ENCODE data around the gene FKBP11. TPM values are rescaled to one million over a fixed set of nuclear protein-coding genes. Genes with fewer than 3 reads are reported as not detected.
"Not testable (repeated sequence)": the region's sequence is repeated elsewhere in the genome, so short reads cannot be mapped to it uniquely, and the experiment has no call there.

FKBP11 gene
- total RNA-seq, 6 donors from 2014 or later: 9.4 to 31.9 (median 19.3) TPM

- ATAC-seq (ENCODE audit: low FRiP score in 2 of 2) (peak in 1 of 2 donors; percentile 6), DNase-seq (no peak)
- Histone ChIP-seq H3K27ac (peak overlapping the region; percentile 7 to 68 (median 47)), H3K36me3 (no peaks in the 10 kb centered on the region), H3K27me3 (no peaks in the 10 kb centered on the region), H3K4me3 (peak overlapping the region in 3 of 4 donors; percentile 8 to 27 (median 23)), H3K9me3 (no peaks in the 10 kb centered on the region), H3K4me1 (peaks cover 12 to 29% (median 22%) of the 10 kb centered on the region in 4 donors)
- WGBS, 2 donors: 25 to 33% methylated on average over 9 of the region's 9 CpGs
- no peak for TF ChIP-seq EP300 (IDR thresholded peaks at IDR 0.05)
- TF ChIP-seq POLR2AphosphoS5 (IDR thresholded peaks at IDR 0.05): no peak
- no peak for TF ChIP-seq CTCF (IDR thresholded peaks at IDR 0.05)
- TF ChIP-seq POLR2A (IDR thresholded peaks at IDR 0.05): no peak
These were observed 43.5 kb downstream of the FKBP11 start for GRCh38 chr12:48881686-48882314.

GRCh38 chr12:48880647-48881046 is 44.6 kb downstream of the FKBP11 start:
- Histone ChIP-seq H3K27me3 (no peaks in the 10 kb centered on the region), H3K27ac (no peak overlapping the region), H3K36me3 (no peaks in the 10 kb centered on the region), H3K4me3 (no peak overlapping the region), H3K9me3 (no peaks in the 10 kb centered on the region), H3K4me1 (peaks cover 12 to 29% (median 22%) of the 10 kb centered on the region in 4 donors)
- ATAC-seq (ENCODE audit: low FRiP score in 2 of 2) (no peak), DNase-seq (no peak)
- TF ChIP-seq POLR2A (IDR thresholded peaks at IDR 0.05): no peak
- no peak for TF ChIP-seq CTCF (IDR thresholded peaks at IDR 0.05)
- TF ChIP-seq POLR2AphosphoS5 (IDR thresholded peaks at IDR 0.05): no peak
- TF ChIP-seq EP300 (IDR thresholded peaks at IDR 0.05): no peak
- 82 to 84% methylated on average over 9 of the region's 9 CpGs for WGBS, 2 donors

DNA sequence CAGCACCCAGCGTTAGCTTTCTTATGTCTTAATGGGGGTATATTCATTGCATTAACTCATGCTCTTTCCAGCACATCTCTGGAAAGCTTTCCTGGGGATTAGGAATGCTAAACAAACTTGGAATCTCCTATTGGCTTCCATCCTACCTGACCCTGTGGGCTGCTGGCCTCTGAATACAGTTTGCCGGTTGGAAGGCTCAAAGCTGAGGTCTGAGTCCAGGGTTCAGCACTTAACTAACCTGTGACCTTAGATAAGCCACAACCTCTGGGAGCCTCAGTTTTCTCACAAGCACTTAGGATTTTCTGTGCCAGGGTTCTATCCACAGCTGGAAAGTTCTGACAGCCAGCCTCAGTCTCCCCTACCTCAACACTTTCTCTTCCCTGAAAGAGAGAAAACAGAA is 46.7 kb downstream of the FKBP11 start:
- Histone ChIP-seq H3K36me3 (no peaks in the 10 kb centered on the region), H3K4me1 (peaks cover 12 to 22% (median 19%) of the 10 kb centered on the region in 4 donors), H3K4me3 (no peak overlapping the region), H3K27ac (no peak overlapping the region), H3K27me3 (no peaks in the 10 kb centered on the region), H3K9me3 (no peaks in the 10 kb centered on the region)
- DNase-seq (no peak), ATAC-seq (ENCODE audit: low FRiP score in 2 of 2) (no peak)
- WGBS, 2 donors: 79 to 92% methylated on average over 2 of the region's 2 CpGs
- no peak for TF ChIP-seq CTCF (IDR thresholded peaks at IDR 0.05)
- no peak for TF ChIP-seq POLR2AphosphoS5 (IDR thresholded peaks at IDR 0.05)
- no peak for TF ChIP-seq POLR2A (IDR thresholded peaks at IDR 0.05)
- no peak for TF ChIP-seq EP300 (IDR thresholded peaks at IDR 0.05)

DNA sequence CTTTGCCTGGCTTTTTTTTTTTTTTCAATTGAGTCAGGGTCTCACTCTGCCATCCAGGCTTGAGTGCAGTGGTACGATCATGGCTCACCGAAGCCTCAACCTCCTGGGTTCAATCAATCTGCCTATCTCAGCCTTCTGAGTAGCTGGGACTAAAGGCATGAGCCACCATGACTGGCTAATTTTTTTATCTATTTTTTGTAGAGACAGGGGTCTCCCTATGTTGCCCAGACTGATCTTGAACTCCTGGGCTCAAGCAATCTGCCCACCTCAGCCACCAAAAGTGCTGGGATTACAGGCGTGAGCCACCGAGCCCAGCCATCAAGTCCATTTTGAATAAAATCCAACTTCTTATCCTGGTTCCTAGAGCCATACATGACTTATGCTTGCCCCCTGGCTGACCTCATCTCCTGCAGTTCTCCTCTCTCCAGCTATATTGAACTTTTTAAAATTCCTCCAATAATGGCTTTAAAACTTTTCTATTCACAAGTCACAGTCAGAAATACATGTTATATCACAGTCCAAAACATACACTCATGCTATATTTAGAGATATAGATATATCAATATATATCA is 49.3 kb downstream of the FKBP11 start:
- Histone ChIP-seq H3K36me3 (no peaks in the 10 kb centered on the region), H3K4me3 (no peak overlapping the region), H3K4me1 (no peaks in the 10 kb centered on the region), H3K27me3 (no peaks in the 10 kb centered on the region), H3K9me3 (no peaks in the 10 kb centered on the region), H3K27ac (no peak overlapping the region)
- DNase-seq (no peak), ATAC-seq (ENCODE audit: low FRiP score in 2 of 2) (no peak)
- TF ChIP-seq POLR2AphosphoS5 (IDR thresholded peaks at IDR 0.05) (no peak), EP300 (IDR thresholded peaks at IDR 0.05) (no peak), CTCF (IDR thresholded peaks at IDR 0.05) (no peak), POLR2A (IDR thresholded peaks at IDR 0.05) (no peak)
- WGBS, 2 donors: 76 to 77% methylated on average over 4 of the region's 4 CpGs

DNA sequence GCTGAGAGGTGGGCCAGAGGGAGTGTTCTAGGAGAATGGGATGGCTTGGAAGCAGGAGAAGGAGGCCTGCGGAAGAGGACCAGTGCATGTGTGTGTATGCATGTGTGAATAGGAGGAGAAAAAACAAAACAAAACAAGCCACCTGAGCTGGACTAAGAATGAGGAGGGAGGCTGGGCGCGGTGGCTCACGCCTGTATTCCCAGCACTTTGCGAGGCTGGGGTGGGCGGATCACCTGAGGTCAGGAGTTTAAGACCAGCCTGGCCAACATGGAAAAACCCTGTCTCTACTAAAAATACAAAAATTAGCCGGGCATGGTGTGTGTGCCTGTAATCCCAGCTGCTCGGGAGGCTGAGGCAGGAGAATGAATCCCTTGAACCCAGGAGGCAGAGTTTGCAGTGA is 51.8 kb downstream of the FKBP11 start:
- not testable (repeated sequence) for H3K4me1 ChIP-seq; ATAC-seq (ENCODE audit: low FRiP score in 2 of 2); H3K4me3 ChIP-seq; H3K27me3 ChIP-seq; H3K36me3 ChIP-seq; H3K27ac ChIP-seq; H3K9me3 ChIP-seq
- 89 to 90% methylated on average over 8 of the region's 8 CpGs for WGBS, 2 donors
- DNase-seq: peak in 1 of 2 donors; percentile 25
